Spleen (tissue), 11 donors: ENCODE measurements around the gene VEGFA. TPM values are rescaled to one million over a fixed set of nuclear protein-coding genes. Genes with fewer than 3 reads are reported as not detected.

ENCODE experiments used
- DNase-seq: peaks from one replicate; pipeline ENCODE4 v3.0.0-alpha.2; 2020
- H3K27ac ChIP-seq, 8 donors: fragments of 200-600 bp; sonication (generic) in 7 of 8; 1 replicate in 4 of 8; 2 replicates in 4 of 8; pipeline versions ENCODE4 v1.5.0 to v1.8.0; 2016 to 2021; ENCODE audit warnings: inconsistent platforms in 4 of 8, mild to moderate bottlenecking in 4 of 8, moderate library complexity in 1 of 8
- H3K27me3 ChIP-seq, 7 donors: fragments of 200-600 bp; sonication (generic) in 6 of 7; replicated peaks in 1 of 7; 1 replicate in 4 of 7; 2 replicates in 3 of 7; pipeline versions ENCODE4 v1.5.0 to v1.8.0; 2016 to 2021; ENCODE audit warnings: inconsistent platforms in 3 of 7, mild to moderate bottlenecking in 1 of 7
- H3K36me3 ChIP-seq, 6 donors: fragments of 200-600 bp; sonication (generic) in 5 of 6; 1 replicate in 4 of 6; 2 replicates in 2 of 6; pipeline versions ENCODE4 v1.5.0 to v1.8.0; 2016 to 2021; ENCODE audit warnings: inconsistent platforms in 2 of 6
- H3K4me1 ChIP-seq, 6 donors: fragments of 200-600 bp; sonication (generic) in 5 of 6; 1 replicate in 3 of 6; 2 replicates in 3 of 6; pipeline versions ENCODE4 v1.5.0 to v1.8.0; 2016 to 2021; ENCODE audit warnings: inconsistent platforms in 3 of 6
- H3K4me3 ChIP-seq, 8 donors: fragments of 200-600 bp; sonication (generic) in 7 of 8; 1 replicate in 4 of 8; 2 replicates in 4 of 8; pipeline versions ENCODE4 v1.5.0 to v1.8.0; 2016 to 2021; ENCODE audit warnings: inconsistent platforms in 4 of 8, mild to moderate bottlenecking in 4 of 8, moderate library complexity in 2 of 8
- H3K9me3 ChIP-seq, 8 donors: fragments of 200-600 bp; sonication (generic) in 7 of 8; 1 replicate in 4 of 8; 2 replicates in 4 of 8; pipeline versions ENCODE4 v1.5.0 to v1.8.0; 2016 to 2021; ENCODE audit warnings: inconsistent platforms in 4 of 8
- POLR2A ChIP-seq, 3 donors: fragments of 450-650 bp; IDR thresholded peaks; one replicate each; pipeline ENCODE4 v1.5.1; 2017; ENCODE audit warnings: antibody characterized with exemption in 3 of 3, mild to moderate bottlenecking in 1 of 3
- POLR2AphosphoS5 ChIP-seq, 3 donors: sonication (generic); formaldehyde crosslinking; IDR thresholded peaks; one replicate each; pipeline ENCODE4 v1.5.1; 2017; ENCODE audit warnings: antibody characterized with exemption in 3 of 3
- WGBS, 5 donors: extraction: QIAGEN DNeasy Blood & Tissue Kit in 3 of 5; methylation state at CpG; one replicate each; pipeline versions ENCODE4 v1.1.5 to v1.1.7; 2013 to 2018; 5-methylcytosine and 5-hydroxymethylcytosine counted together
- intact Hi-C: fragments of 100-400 bp; cut with DNase I; formaldehyde crosslinking; loops from one replicate; pipeline ENCODE4 v1.15.0; 2023; ENCODE audit warnings: low total_unique reads
- polyA plus RNA-seq, 3 donors: library from polyadenylated mRNA; stranded (reverse); fragments of 200-250 nt; gene quantifications; one replicate each; pipeline ENCODE4 v1.2.1, GENCODE V29; 2013
- total RNA-seq, 7 donors: library from RNA; depleted of rRNA in 3 of 7; stranded (reverse); fragments of >200 nt in 3 of 7; fragmentation: NEBNext Ultra II Directional in 4 of 7; extraction: Animal tissue kit (Norgen Biotek cat#: 25700) in 4 of 7; gene quantifications; one replicate each; pipeline versions ENCODE4 v1.1.0 to v1.2.1, GENCODE V29; 2016 to 2021
- TF ChIP-seq, protein P1 (sequence below), 11 experiments: fragments of 200-600 bp in 7 of 11; fragments of 450-650 bp in 4 of 11; sonication (generic) in 4 of 11; IDR thresholded peaks in 8 of 11; conservative IDR thresholded peaks in 3 of 11; 1 replicate in 7 of 11; 2 replicates in 4 of 11; pipeline versions ENCODE4 v1.4.0 to v1.8.0; 2016 to 2021; ENCODE audit warnings: antibody characterized with exemption in 11 of 11, inconsistent platforms in 4 of 11, mild to moderate bottlenecking in 1 of 11
- donor health status: healthy with polysubstance abuse.
- donor health status: DM: no; HTN: no; CAD: no; lungs with moderate emphysema.
- donor health status: DM: no; HTN: no; CAD: no.
- donor health status: Bipolar disorder and iron deficiency.
- donor health status: healthy.
- donor health status: DM: no; HTN: no; CAD: no.
- donor health status: DM: yes; HTN: yes; CAD: no.

The VEGFA gene
- total and polyA plus RNA-seq, 10 donors, result 31.0 to 486 (median 153) TPM

DNA sequence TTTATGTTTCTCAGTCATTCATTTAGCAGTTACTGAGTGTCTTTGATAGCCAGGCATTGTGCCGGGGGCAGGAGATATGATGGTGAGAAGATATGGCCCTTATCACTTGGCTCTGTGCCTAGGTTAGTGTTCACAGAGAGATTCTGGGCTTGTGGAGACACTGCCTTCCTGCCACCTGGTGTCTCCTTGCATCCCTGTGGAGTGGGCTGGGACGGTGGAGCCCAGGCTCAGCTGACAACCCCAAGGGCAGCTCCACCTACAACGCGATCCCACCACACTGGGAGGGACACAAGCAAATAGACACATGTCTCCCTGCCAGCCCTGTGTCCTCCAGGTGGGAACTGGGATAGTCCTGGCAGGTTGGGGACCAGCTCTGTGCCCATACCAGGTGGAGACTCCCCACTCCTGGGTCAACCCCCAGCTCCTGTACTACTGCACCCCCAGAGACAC, 30.3 kb upstream of the VEGFA start:
- 66 to 86% (median 82%) methylated on average over 2 to 4 of the region's 4 CpGs for WGBS, 5 donors
- Histone ChIP-seq H3K36me3 (no peaks in the 10 kb centered on the region), H3K4me3 (no peak overlapping the region), H3K27me3 (no peaks in the 10 kb centered on the region), H3K27ac (peak overlapping the region in 4 of 8 donors; percentile 22 to 48 (median 46)), H3K4me1 (peaks cover 0 to 10% (median 6%) of the 10 kb centered on the region in 6 donors), H3K9me3 (no peaks in the 10 kb centered on the region)
- TF ChIP-seq POLR2AphosphoS5 (IDR thresholded peaks at IDR 0.05), result no peak
- TF ChIP-seq POLR2A (IDR thresholded peaks at IDR 0.05), result no peak
- TF ChIP-seq, protein P1, sequence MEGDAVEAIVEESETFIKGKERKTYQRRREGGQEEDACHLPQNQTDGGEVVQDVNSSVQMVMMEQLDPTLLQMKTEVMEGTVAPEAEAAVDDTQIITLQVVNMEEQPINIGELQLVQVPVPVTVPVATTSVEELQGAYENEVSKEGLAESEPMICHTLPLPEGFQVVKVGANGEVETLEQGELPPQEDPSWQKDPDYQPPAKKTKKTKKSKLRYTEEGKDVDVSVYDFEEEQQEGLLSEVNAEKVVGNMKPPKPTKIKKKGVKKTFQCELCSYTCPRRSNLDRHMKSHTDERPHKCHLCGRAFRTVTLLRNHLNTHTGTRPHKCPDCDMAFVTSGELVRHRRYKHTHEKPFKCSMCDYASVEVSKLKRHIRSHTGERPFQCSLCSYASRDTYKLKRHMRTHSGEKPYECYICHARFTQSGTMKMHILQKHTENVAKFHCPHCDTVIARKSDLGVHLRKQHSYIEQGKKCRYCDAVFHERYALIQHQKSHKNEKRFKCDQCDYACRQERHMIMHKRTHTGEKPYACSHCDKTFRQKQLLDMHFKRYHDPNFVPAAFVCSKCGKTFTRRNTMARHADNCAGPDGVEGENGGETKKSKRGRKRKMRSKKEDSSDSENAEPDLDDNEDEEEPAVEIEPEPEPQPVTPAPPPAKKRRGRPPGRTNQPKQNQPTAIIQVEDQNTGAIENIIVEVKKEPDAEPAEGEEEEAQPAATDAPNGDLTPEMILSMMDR (IDR thresholded peaks at IDR 0.05 in 8 of 11, conservative IDR thresholded peaks at IDR 0.05 in 3 of 11), result no peak
- intact Hi-C loops, result no loop called here
- peak; percentile 49 for DNase-seq

DNA sequence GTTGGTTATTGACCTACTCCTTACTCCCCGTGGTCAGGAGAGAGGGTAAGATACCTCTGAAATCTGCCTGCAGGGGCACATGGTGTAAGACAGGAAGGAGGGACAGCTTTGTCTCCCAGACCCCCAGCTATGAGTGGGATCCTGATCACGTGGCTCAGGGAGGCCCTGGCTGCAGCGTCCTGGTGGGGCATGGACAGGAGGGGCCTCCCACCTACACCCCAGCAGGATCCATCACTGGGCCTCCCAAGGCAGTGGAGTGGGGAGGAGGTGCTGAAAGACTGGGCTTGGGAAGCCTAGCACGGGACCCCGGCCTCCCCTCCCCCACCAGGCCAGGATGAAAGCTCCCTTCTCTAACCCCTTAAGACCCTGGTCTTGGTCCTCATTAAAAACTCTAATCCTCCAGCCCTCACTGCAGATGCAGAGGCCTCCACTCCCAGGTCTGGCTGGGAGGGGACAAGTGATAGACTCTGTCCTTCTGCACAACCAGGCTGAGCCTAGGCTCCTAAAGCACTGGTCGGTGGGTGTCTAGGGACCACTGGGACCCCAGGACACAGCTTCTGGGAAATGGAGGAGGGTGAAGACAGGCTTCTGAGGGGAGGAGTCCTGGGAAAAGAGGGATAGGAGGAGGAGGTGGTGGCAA, 29.6 kb upstream of the VEGFA start:
- intact Hi-C loops, result no loop called here
- Histone ChIP-seq H3K9me3 (no peaks in the 10 kb centered on the region), H3K36me3 (no peaks in the 10 kb centered on the region), H3K4me1 (peaks cover 0 to 10% (median 3%) of the 10 kb centered on the region in 6 donors), H3K27me3 (no peaks in the 10 kb centered on the region), H3K27ac (peak overlapping the region in 4 of 8 donors; percentile 23 to 48 (median 46)), H3K4me3 (no peak overlapping the region)
- no peak for TF ChIP-seq POLR2AphosphoS5 (IDR thresholded peaks at IDR 0.05)
- WGBS, 5 donors, result 63 to 74% (median 73%) methylated on average over 6 of the region's 6 CpGs
- peak; percentile 63 for DNase-seq

DNA sequence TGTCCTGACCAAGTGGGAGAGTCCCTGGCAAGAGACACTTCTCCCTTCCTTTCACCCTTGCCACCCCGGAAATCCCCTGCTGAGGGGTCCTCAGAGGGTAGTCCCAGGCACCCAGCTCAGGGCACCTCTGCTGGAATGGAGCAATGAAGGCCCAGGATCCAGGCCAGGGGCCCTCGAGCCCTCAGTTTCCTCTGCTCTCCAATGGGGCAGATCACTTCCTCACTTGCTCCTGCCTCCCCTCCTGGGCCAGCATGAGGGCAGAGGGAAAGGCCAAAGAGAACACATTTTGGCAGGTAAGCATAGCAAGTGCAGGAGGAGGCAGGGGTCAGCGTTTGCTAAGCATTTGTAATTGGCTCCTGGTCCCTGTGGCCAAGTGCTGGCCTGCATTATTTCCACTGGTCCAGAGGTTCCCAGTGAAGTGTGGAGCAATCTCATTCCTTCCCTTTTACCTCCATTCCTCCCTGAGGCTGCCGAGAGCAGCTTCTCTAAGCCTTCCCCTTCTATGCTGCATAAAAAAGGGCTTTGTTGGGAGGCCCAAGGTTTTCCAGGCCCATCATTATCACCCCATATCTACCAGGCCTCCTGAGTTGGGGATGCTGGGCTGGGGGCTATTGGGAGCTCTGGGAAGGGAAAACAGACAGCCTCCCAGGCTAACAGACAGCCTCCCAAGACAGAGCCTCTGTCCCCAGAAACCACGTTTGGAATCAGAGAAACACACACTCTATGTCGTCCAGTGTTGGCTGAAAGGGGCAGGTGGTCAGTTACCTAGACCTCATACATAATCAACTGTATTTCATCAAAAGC, 28.8 kb upstream of the VEGFA start:
- peaks cover 0 to 10% (median 3%) of the 10 kb centered on the region in 6 donors for H3K4me1 ChIP-seq
- TF ChIP-seq POLR2AphosphoS5 (IDR thresholded peaks at IDR 0.05) (no peak), POLR2A (IDR thresholded peaks at IDR 0.05) (no peak)
- TF ChIP-seq, protein P1 (IDR thresholded peaks at IDR 0.05 in 8 of 11, conservative IDR thresholded peaks at IDR 0.05 in 3 of 11), result no peak
- H3K27ac ChIP-seq, result peak overlapping the region in 5 of 8 donors; percentile 17 to 48 (median 45)
- intact Hi-C loops, result no loop called here
- WGBS, 5 donors, result 54 to 70% (median 66%) methylated on average over 6 of the region's 6 CpGs
- H3K9me3 ChIP-seq, result no peaks in the 10 kb centered on the region
- no peak overlapping the region for H3K4me3 ChIP-seq
- DNase-seq, result peak; percentile 42
- H3K27me3 ChIP-seq, result no peaks in the 10 kb centered on the region
- H3K36me3 ChIP-seq, result no peaks in the 10 kb centered on the region

DNA sequence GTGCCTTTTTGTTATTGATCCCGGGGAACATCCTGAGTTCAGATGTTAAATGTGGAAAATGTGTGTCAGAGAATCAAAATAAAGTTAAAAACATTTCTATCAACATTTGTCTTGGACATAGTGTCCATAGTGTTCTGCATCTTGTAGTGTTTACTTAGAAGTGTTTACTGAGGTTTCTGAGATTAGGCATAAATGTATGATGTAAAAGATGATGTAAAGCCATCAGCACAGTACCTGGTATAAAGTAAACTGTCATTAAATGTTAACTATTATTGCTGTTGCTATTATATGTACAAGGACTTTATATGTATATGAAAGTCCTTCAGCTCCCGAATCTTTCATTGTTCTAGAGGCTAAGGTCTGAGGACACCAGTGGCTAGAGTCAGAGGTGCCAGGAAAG, 28.2 kb upstream of the VEGFA start:
- 79 to 85% (median 82%) methylated on average over 2 of the region's 2 CpGs for WGBS, 5 donors
- H3K27ac ChIP-seq, result peak overlapping the region in 3 of 8 donors; percentile 46 to 70 (median 66)
- TF ChIP-seq POLR2A (IDR thresholded peaks at IDR 0.05), result no peak
- TF ChIP-seq, protein P1 (IDR thresholded peaks at IDR 0.05 in 8 of 11, conservative IDR thresholded peaks at IDR 0.05 in 3 of 11), result no peak
- TF ChIP-seq POLR2AphosphoS5 (IDR thresholded peaks at IDR 0.05), result no peak
- H3K4me1 ChIP-seq, result peaks cover 0 to 10% (median 3%) of the 10 kb centered on the region in 6 donors
- no peaks in the 10 kb centered on the region for H3K36me3 ChIP-seq
- no peak for DNase-seq
- no peaks in the 10 kb centered on the region for H3K9me3 ChIP-seq
- intact Hi-C loops, result no loop called here
- H3K4me3 ChIP-seq, result no peak overlapping the region
- H3K27me3 ChIP-seq, result peaks cover 0 to 5% (median 0%) of the 10 kb centered on the region in 7 donors
